ENCODE data around the gene NRP1.

NRP1 gene

GRCh38 chr10:33258967-33259366, 75.5 kb downstream of the NRP1 start:
- 95% methylated on average over 9 of the region's 9 CpGs for WGBS (ENCODE audit: insufficient coverage)
- POLR2A ChIA-PET: no interaction called here
- Histone ChIP-seq H3K27ac (ENCODE audit: insufficient read depth in 1 of 2, low read depth in 1 of 2, low read length in 2 of 2, poor library complexity in 1 of 2, severe bottlenecking in 2 of 2) (no peak overlapping the region), H3K36me3 (ENCODE audit: control insufficient read depth in 4 of 4, insufficient read depth in 4 of 4, low read length in 3 of 4) (no peaks in the 10 kb centered on the region), H3K27me3 (replicated peaks in 2 of 5; ENCODE audit: control insufficient read depth in 4 of 5, insufficient read depth in 5 of 5, low read length in 4 of 5) (peaks cover 0 to 4% (median 0%) of the 10 kb centered on the region in 5 experiments), H3K4me1 (ENCODE audit: control extremely low read depth in 1 of 4, control insufficient read depth in 4 of 4, insufficient read depth in 4 of 4, low read length in 3 of 4) (no peaks in the 10 kb centered on the region), H3K4me3 (ENCODE audit: control insufficient read depth in 1 of 7, extremely low read depth in 1 of 7, insufficient read depth in 4 of 7, low read depth in 2 of 7, low read length in 6 of 7) (no peak overlapping the region), H3K9me3 (ENCODE audit: control extremely low read depth in 1 of 5, control insufficient read depth in 4 of 5, insufficient read depth in 2 of 5, low read depth in 1 of 5, low read length in 4 of 5) (no peaks in the 10 kb centered on the region)
- no peak for DNase-seq
- CTCF ChIA-PET: no interaction called here

- 96% methylated on average over 8 of the region's 9 CpGs for WGBS (ENCODE audit: insufficient coverage)
- Histone ChIP-seq H3K4me1 (ENCODE audit: control extremely low read depth in 1 of 4, control insufficient read depth in 4 of 4, insufficient read depth in 4 of 4, low read length in 3 of 4) (no peaks in the 10 kb centered on the region), H3K27me3 (replicated peaks in 2 of 5; ENCODE audit: control insufficient read depth in 4 of 5, insufficient read depth in 5 of 5, low read length in 4 of 5) (peaks cover 0 to 4% (median 0%) of the 10 kb centered on the region in 5 experiments), H3K36me3 (ENCODE audit: control insufficient read depth in 4 of 4, insufficient read depth in 4 of 4, low read length in 3 of 4) (no peaks in the 10 kb centered on the region), H3K4me3 (ENCODE audit: control insufficient read depth in 1 of 7, extremely low read depth in 1 of 7, insufficient read depth in 4 of 7, low read depth in 2 of 7, low read length in 6 of 7) (no peak overlapping the region), H3K9me3 (ENCODE audit: control extremely low read depth in 1 of 5, control insufficient read depth in 4 of 5, insufficient read depth in 2 of 5, low read depth in 1 of 5, low read length in 4 of 5) (no peaks in the 10 kb centered on the region), H3K27ac (ENCODE audit: insufficient read depth in 1 of 2, low read depth in 1 of 2, low read length in 2 of 2, poor library complexity in 1 of 2, severe bottlenecking in 2 of 2) (no peak overlapping the region)
- DNase-seq: no peak
- POLR2A ChIA-PET: no interaction called here
- CTCF ChIA-PET: no interaction called here
Measured at GRCh38 chr10:33257439-33258080, 76.9 kb downstream of the NRP1 start.

GRCh38 chr10:33256458-33256857, 78.0 kb downstream of the NRP1 start:
- CTCF ChIA-PET: no interaction called here
- WGBS (ENCODE audit: insufficient coverage): 100% methylated on average over 4 of the region's 4 CpGs
- Histone ChIP-seq H3K4me1 (ENCODE audit: control extremely low read depth in 1 of 4, control insufficient read depth in 4 of 4, insufficient read depth in 4 of 4, low read length in 3 of 4) (no peaks in the 10 kb centered on the region), H3K36me3 (ENCODE audit: control insufficient read depth in 4 of 4, insufficient read depth in 4 of 4, low read length in 3 of 4) (no peaks in the 10 kb centered on the region), H3K27me3 (replicated peaks in 2 of 5; ENCODE audit: control insufficient read depth in 4 of 5, insufficient read depth in 5 of 5, low read length in 4 of 5) (peaks cover 0 to 4% (median 0%) of the 10 kb centered on the region in 5 experiments), H3K9me3 (ENCODE audit: control extremely low read depth in 1 of 5, control insufficient read depth in 4 of 5, insufficient read depth in 2 of 5, low read depth in 1 of 5, low read length in 4 of 5) (peaks cover 0 to 3% (median 0%) of the 10 kb centered on the region in 5 experiments), H3K4me3 (ENCODE audit: control insufficient read depth in 1 of 7, extremely low read depth in 1 of 7, insufficient read depth in 4 of 7, low read depth in 2 of 7, low read length in 6 of 7) (no peak overlapping the region), H3K27ac (ENCODE audit: insufficient read depth in 1 of 2, low read depth in 1 of 2, low read length in 2 of 2, poor library complexity in 1 of 2, severe bottlenecking in 2 of 2) (no peak overlapping the region)
- no peak for DNase-seq
- POLR2A ChIA-PET: no interaction called here

- DNase-seq: no peak
- H3K36me3 ChIP-seq (ENCODE audit: control insufficient read depth in 4 of 4, insufficient read depth in 4 of 4, low read length in 3 of 4): no peaks in the 10 kb centered on the region
- H3K27me3 ChIP-seq (replicated peaks in 2 of 5; ENCODE audit: control insufficient read depth in 4 of 5, insufficient read depth in 5 of 5, low read length in 4 of 5): peaks cover 0 to 4% (median 0%) of the 10 kb centered on the region in 5 experiments
- ChIA-PET CTCF (no interaction called here), POLR2A (no interaction called here)
- H3K9me3 ChIP-seq (ENCODE audit: control extremely low read depth in 1 of 5, control insufficient read depth in 4 of 5, insufficient read depth in 2 of 5, low read depth in 1 of 5, low read length in 4 of 5): peaks cover 0 to 6% (median 0%) of the 10 kb centered on the region in 5 experiments
- WGBS (ENCODE audit: insufficient coverage): no CpG with 5 or more reads among the region's 3 CpGs
- H3K4me3 ChIP-seq (ENCODE audit: control insufficient read depth in 1 of 7, extremely low read depth in 1 of 7, insufficient read depth in 4 of 7, low read depth in 2 of 7, low read length in 6 of 7): no peak overlapping the region
- H3K4me1 ChIP-seq (ENCODE audit: control extremely low read depth in 1 of 4, control insufficient read depth in 4 of 4, insufficient read depth in 4 of 4, low read length in 3 of 4): peaks cover 4 to 7% (median 6%) of the 10 kb centered on the region in 4 experiments
- H3K27ac ChIP-seq (ENCODE audit: insufficient read depth in 1 of 2, low read depth in 1 of 2, low read length in 2 of 2, poor library complexity in 1 of 2, severe bottlenecking in 2 of 2): no peak overlapping the region
Measured at GRCh38 chr10:33254556-33255160, 79.8 kb downstream of the NRP1 start.

- Histone ChIP-seq H3K9me3 (ENCODE audit: control extremely low read depth in 1 of 5, control insufficient read depth in 4 of 5, insufficient read depth in 2 of 5, low read depth in 1 of 5, low read length in 4 of 5) (peaks cover 0 to 6% (median 0%) of the 10 kb centered on the region in 5 experiments), H3K27me3 (replicated peaks in 2 of 5; ENCODE audit: control insufficient read depth in 4 of 5, insufficient read depth in 5 of 5, low read length in 4 of 5) (peaks cover 0 to 4% (median 0%) of the 10 kb centered on the region in 5 experiments), H3K4me1 (ENCODE audit: control extremely low read depth in 1 of 4, control insufficient read depth in 4 of 4, insufficient read depth in 4 of 4, low read length in 3 of 4) (peaks cover 10 to 20% (median 19%) of the 10 kb centered on the region in 4 experiments), H3K4me3 (ENCODE audit: control insufficient read depth in 1 of 7, extremely low read depth in 1 of 7, insufficient read depth in 4 of 7, low read depth in 2 of 7, low read length in 6 of 7) (no peak overlapping the region), H3K36me3 (ENCODE audit: control insufficient read depth in 4 of 4, insufficient read depth in 4 of 4, low read length in 3 of 4) (no peaks in the 10 kb centered on the region), H3K27ac (ENCODE audit: insufficient read depth in 1 of 2, low read depth in 1 of 2, low read length in 2 of 2, poor library complexity in 1 of 2, severe bottlenecking in 2 of 2) (no peak overlapping the region)
- 100% methylated on average over 3 of the region's 4 CpGs for WGBS (ENCODE audit: insufficient coverage)
- no peak for DNase-seq
- POLR2A ChIA-PET: no interaction called here
- CTCF ChIA-PET: no interaction called here
Measured at GRCh38 chr10:33253411-33253810, 81.1 kb downstream of the NRP1 start.

- ChIA-PET CTCF (no interaction called here), POLR2A (no interaction called here)
- DNase-seq: peak in 1 of 3 donors; percentile 18
- H3K9me3 ChIP-seq (ENCODE audit: control extremely low read depth in 1 of 5, control insufficient read depth in 4 of 5, insufficient read depth in 2 of 5, low read depth in 1 of 5, low read length in 4 of 5): peaks cover 0 to 6% (median 0%) of the 10 kb centered on the region in 5 experiments
- H3K36me3 ChIP-seq (ENCODE audit: control insufficient read depth in 4 of 4, insufficient read depth in 4 of 4, low read length in 3 of 4): no peaks in the 10 kb centered on the region
- peaks cover 10 to 26% (median 22%) of the 10 kb centered on the region in 4 experiments for H3K4me1 ChIP-seq (ENCODE audit: control extremely low read depth in 1 of 4, control insufficient read depth in 4 of 4, insufficient read depth in 4 of 4, low read length in 3 of 4)
- H3K4me3 ChIP-seq (ENCODE audit: control insufficient read depth in 1 of 7, extremely low read depth in 1 of 7, insufficient read depth in 4 of 7, low read depth in 2 of 7, low read length in 6 of 7): no peak overlapping the region
- WGBS (ENCODE audit: insufficient coverage): no CpG with 5 or more reads among the region's 3 CpGs
- no peak overlapping the region for H3K27ac ChIP-seq (ENCODE audit: insufficient read depth in 1 of 2, low read depth in 1 of 2, low read length in 2 of 2, poor library complexity in 1 of 2, severe bottlenecking in 2 of 2)
- peaks cover 0 to under 1% (median 0%) of the 10 kb centered on the region in 5 experiments for H3K27me3 ChIP-seq (replicated peaks in 2 of 5; ENCODE audit: control insufficient read depth in 4 of 5, insufficient read depth in 5 of 5, low read length in 4 of 5)
Measured at GRCh38 chr10:33252794-33253203, 81.7 kb downstream of the NRP1 start.

- H3K4me1 ChIP-seq (ENCODE audit: control extremely low read depth in 1 of 4, control insufficient read depth in 4 of 4, insufficient read depth in 4 of 4, low read length in 3 of 4): peaks cover 10 to 30% (median 25%) of the 10 kb centered on the region in 4 experiments
- 100% methylated on average over 7 of the region's 12 CpGs for WGBS (ENCODE audit: insufficient coverage)
- POLR2A ChIA-PET: no interaction called here
- no peak for DNase-seq
- no peaks in the 10 kb centered on the region for H3K27me3 ChIP-seq (replicated peaks in 2 of 5; ENCODE audit: control insufficient read depth in 4 of 5, insufficient read depth in 5 of 5, low read length in 4 of 5)
- CTCF ChIA-PET: no interaction called here
- no peaks in the 10 kb centered on the region for H3K36me3 ChIP-seq (ENCODE audit: control insufficient read depth in 4 of 4, insufficient read depth in 4 of 4, low read length in 3 of 4)
- no peak overlapping the region for H3K4me3 ChIP-seq (ENCODE audit: control insufficient read depth in 1 of 7, extremely low read depth in 1 of 7, insufficient read depth in 4 of 7, low read depth in 2 of 7, low read length in 6 of 7)
- H3K27ac ChIP-seq (ENCODE audit: insufficient read depth in 1 of 2, low read depth in 1 of 2, low read length in 2 of 2, poor library complexity in 1 of 2, severe bottlenecking in 2 of 2): no peak overlapping the region
- H3K9me3 ChIP-seq (ENCODE audit: control extremely low read depth in 1 of 5, control insufficient read depth in 4 of 5, insufficient read depth in 2 of 5, low read depth in 1 of 5, low read length in 4 of 5): peaks cover 0 to 6% (median 0%) of the 10 kb centered on the region in 5 experiments
Measured at GRCh38 chr10:33252324-33252723, 82.1 kb downstream of the NRP1 start.

All from common myeloid progenitor, CD34-positive (primary cell).